ENCODE data around the gene TNRC6C. TPM values are rescaled to one million over a fixed set of nuclear protein-coding genes. Genes with fewer than 3 reads are reported as not detected.

TNRC6C gene
- total and polyA plus RNA-seq, 2 of the 13 experiments (the other 11 are each of a cell fraction or from before 2014, with no cell fraction given): 0.66 to 4.9 TPM

GRCh38 chr17:78007647-78008046 is 49.1 kb downstream of the TNRC6C start:
- no peak overlapping the region for H3K4me3 ChIP-seq (replicated peaks in 1 of 3; ENCODE audit: insufficient read depth in 1 of 3, low read depth in 2 of 3, low read length in 3 of 3)
- WGBS (ENCODE audit: low lambda C conversion rate): 97% methylated on average over 2 of the region's 2 CpGs
- no peaks in the 10 kb centered on the region for H3K9me3 ChIP-seq (ENCODE audit: low read length)
- no peak overlapping the region for H2AFZ ChIP-seq (ENCODE audit: low read length)
- no peak for ATAC-seq
- H3K36me3 ChIP-seq (replicated peaks in 1 of 2; ENCODE audit: control insufficient read depth in 1 of 2, insufficient read depth in 2 of 2, low read length in 2 of 2): peaks cover 0 to 28% of the 10 kb centered on the region in 2 experiments; a peak in 4 of 5 replicates
- no peak for FAIRE-seq
- no peak overlapping the region for H3K9ac ChIP-seq (ENCODE audit: insufficient read depth, low read depth, low read length)
- H3K79me2 ChIP-seq (ENCODE audit: insufficient read depth, low read length): no peaks in the 10 kb centered on the region
- no peaks in the 10 kb centered on the region for H3K4me1 ChIP-seq (ENCODE audit: insufficient read depth, low read length)
- BruUV-seq (replicated peaks): no TSS peak
- no peak overlapping the region for H3K27ac ChIP-seq (ENCODE audit: extremely low read length, insufficient read depth, low read length)
- intact Hi-C loops (cut with micrococcal nuclease; ENCODE audit: unreplicated experiment): loop anchor here (10.0 kb wide), 1 partner anchor 233 kb away; no protein-coding TSS in a partner anchor
- CTCF ChIA-PET (ENCODE audit: low intra/inter-chr PET ratio, low total read pairs): no interaction called here
- H3K27me3 ChIP-seq (ENCODE audit: control insufficient read depth in 1 of 2, insufficient read depth in 2 of 2, low read length in 2 of 2): no peaks in the 10 kb centered on the region
- POLR2A ChIA-PET: no interaction called here
- no peaks in the 10 kb centered on the region for H4K20me1 ChIP-seq (ENCODE audit: insufficient read depth, low read length)
- in situ Hi-C loops (cut with HindIII; ENCODE audit: extremely low pct_ligation_motif_present, low pct_unique_long_range_greater_than_20kb): no loop called here
- DNase-seq (ENCODE audit: low spot score): no peak
- TF ChIP-seq MAFF (IDR thresholded peaks at IDR 0.05; ENCODE audit: low read depth, low read length) (peak; percentile 78), ZNF629 (CRISPR knock-in tag; conservative IDR thresholded peaks at IDR 0.05) (no peak), YY1 (IDR thresholded peaks at IDR 0.05; ENCODE audit: insufficient read depth, insufficient replicate concordance, low read depth, low read length) (no peak), MAFK (conservative IDR thresholded peaks at IDR 0.05 in 1 of 2, IDR thresholded peaks at IDR 0.05 in 1 of 2; ENCODE audit: low read length in 2 of 2) (peak; percentile 83 to 88), ZNF710 (CRISPR knock-in tag; IDR thresholded peaks at IDR 0.05; ENCODE audit: borderline replicate concordance) (no peak)
- no peak overlapping the region for H3K4me2 ChIP-seq (ENCODE audit: low read depth, low read length)

GRCh38 chr17:78010759-78011158 is 52.3 kb downstream of the TNRC6C start:
- intact Hi-C loops (cut with micrococcal nuclease; ENCODE audit: unreplicated experiment) (loop anchor here (10.0 kb wide), 1 partner anchor 466 kb away; no protein-coding TSS in a partner anchor), in situ Hi-C loops (cut with HindIII; ENCODE audit: extremely low pct_ligation_motif_present, low pct_unique_long_range_greater_than_20kb) (no loop called here)
- ATAC-seq (no peak), DNase-seq (ENCODE audit: low spot score) (no peak), FAIRE-seq (no peak)
- POLR2A ChIA-PET: no interaction called here
- no peak overlapping the region for H3K9ac ChIP-seq (ENCODE audit: insufficient read depth, low read depth, low read length)
- H2AFZ ChIP-seq (ENCODE audit: low read length): no peak overlapping the region
- no peak for TF ChIP-seq ZSCAN22 (CRISPR knock-in tag; IDR thresholded peaks at IDR 0.05)
- no peak for TF ChIP-seq IRF2 (CRISPR knock-in tag; IDR thresholded peaks at IDR 0.05)
- 96% methylated on average over 7 of the region's 7 CpGs for WGBS (ENCODE audit: low lambda C conversion rate)
- CTCF ChIA-PET (ENCODE audit: low intra/inter-chr PET ratio, low total read pairs): no interaction called here
- H3K4me1 ChIP-seq (ENCODE audit: insufficient read depth, low read length): no peaks in the 10 kb centered on the region
- BruUV-seq (replicated peaks): no TSS peak
- no peak overlapping the region for H3K4me3 ChIP-seq (replicated peaks in 1 of 3; ENCODE audit: insufficient read depth in 1 of 3, low read depth in 2 of 3, low read length in 3 of 3)
- H3K9me3 ChIP-seq (ENCODE audit: low read length): no peaks in the 10 kb centered on the region
- H3K4me2 ChIP-seq (ENCODE audit: low read depth, low read length): no peak overlapping the region
- H3K27me3 ChIP-seq (ENCODE audit: control insufficient read depth in 1 of 2, insufficient read depth in 2 of 2, low read length in 2 of 2): no peaks in the 10 kb centered on the region
- H3K36me3 ChIP-seq (replicated peaks in 1 of 2; ENCODE audit: control insufficient read depth in 1 of 2, insufficient read depth in 2 of 2, low read length in 2 of 2): peaks cover 1 to 19% of the 10 kb centered on the region in 2 experiments; a peak in 3 of 5 replicates
- no peaks in the 10 kb centered on the region for H4K20me1 ChIP-seq (ENCODE audit: insufficient read depth, low read length)
- H3K79me2 ChIP-seq (ENCODE audit: insufficient read depth, low read length): no peaks in the 10 kb centered on the region
- H3K27ac ChIP-seq (ENCODE audit: extremely low read length, insufficient read depth, low read length): no peak overlapping the region
